ENCODE results near the gene CTNNA3. TPM values are rescaled to one million over a fixed set of nuclear protein-coding genes. Genes with fewer than 3 reads are reported as not detected.

Gene CTNNA3
- total and polyA plus RNA-seq, 10 donors, result 0.03 to 2.4 (median 0.76) TPM; not detected in 1

- H3K27me3 ChIP-seq (replicated peaks in 1 of 7), result no peaks in the 10 kb centered on the region
- H3K27ac ChIP-seq, result no peak overlapping the region
- TF ChIP-seq POLR2A (IDR thresholded peaks at IDR 0.05), result no peak
- H3K4me1 ChIP-seq, result no peaks in the 10 kb centered on the region
- no peaks in the 10 kb centered on the region for H3K9me3 ChIP-seq
- no peaks in the 10 kb centered on the region for H3K36me3 ChIP-seq
- no peak for DNase-seq
- WGBS, 5 donors, result 92 to 98% (median 95%) methylated on average over 7 of the region's 7 CpGs
- no peak overlapping the region for H3K4me3 ChIP-seq
- intact Hi-C loops (cut with DNase I; ENCODE audit: low total_unique reads), result no loop called here
Observed at GRCh38 chr10:66329147-66329546, 1366.8 kb downstream of the CTNNA3 start.

- intact Hi-C loops (cut with DNase I; ENCODE audit: low total_unique reads), result no loop called here
- DNase-seq, result no peak
- Histone ChIP-seq H3K4me1 (no peaks in the 10 kb centered on the region), H3K27ac (no peak overlapping the region), H3K4me3 (no peak overlapping the region), H3K27me3 (replicated peaks in 1 of 7) (no peaks in the 10 kb centered on the region), H3K9me3 (no peaks in the 10 kb centered on the region), H3K36me3 (no peaks in the 10 kb centered on the region)
- 53 to 77% (median 65%) methylated on average over 1 of the region's 1 CpG for WGBS, 5 donors
- TF ChIP-seq POLR2AphosphoS5 (IDR thresholded peaks at IDR 0.05) (no peak), CTCF (IDR thresholded peaks at IDR 0.05 in 8 of 11, conservative IDR thresholded peaks at IDR 0.05 in 3 of 11) (no peak), POLR2A (IDR thresholded peaks at IDR 0.05) (no peak)
Observed at GRCh38 chr10:66326876-66327275, 1369.1 kb downstream of the CTNNA3 start.

GRCh38 chr10:66322777-66323176 lies 1373.2 kb downstream of the CTNNA3 start:
- Histone ChIP-seq H3K4me1 (no peaks in the 10 kb centered on the region), H3K36me3 (no peaks in the 10 kb centered on the region), H3K9me3 (no peaks in the 10 kb centered on the region), H3K27me3 (replicated peaks in 1 of 7) (no peaks in the 10 kb centered on the region), H3K27ac (no peak overlapping the region), H3K4me3 (no peak overlapping the region)
- DNase-seq, result no peak
- 73 to 85% (median 76%) methylated on average over 2 of the region's 2 CpGs for WGBS, 5 donors
- TF ChIP-seq CTCF (IDR thresholded peaks at IDR 0.05 in 8 of 11, conservative IDR thresholded peaks at IDR 0.05 in 3 of 11), result no peak
- no peak for TF ChIP-seq POLR2AphosphoS5 (IDR thresholded peaks at IDR 0.05)
- intact Hi-C loops (cut with DNase I; ENCODE audit: low total_unique reads), result no loop called here

- TF ChIP-seq POLR2AphosphoS5 (IDR thresholded peaks at IDR 0.05) (no peak), CTCF (IDR thresholded peaks at IDR 0.05 in 8 of 11, conservative IDR thresholded peaks at IDR 0.05 in 3 of 11) (no peak), POLR2A (IDR thresholded peaks at IDR 0.05) (no peak)
- Histone ChIP-seq H3K27me3 (replicated peaks in 1 of 7) (no peaks in the 10 kb centered on the region), H3K4me3 (no peak overlapping the region), H3K36me3 (no peaks in the 10 kb centered on the region), H3K9me3 (no peaks in the 10 kb centered on the region), H3K4me1 (no peaks in the 10 kb centered on the region), H3K27ac (no peak overlapping the region)
- intact Hi-C loops (cut with DNase I; ENCODE audit: low total_unique reads), result no loop called here
- DNase-seq, result no peak
- 60 to 77% (median 67%) methylated on average over 7 of the region's 7 CpGs for WGBS, 5 donors
Observed at GRCh38 chr10:66321723-66322665, 1374.0 kb downstream of the CTNNA3 start.

Data from spleen (tissue), 11 donors.